ENCODE results near the gene SLCO3A1.

DNA sequence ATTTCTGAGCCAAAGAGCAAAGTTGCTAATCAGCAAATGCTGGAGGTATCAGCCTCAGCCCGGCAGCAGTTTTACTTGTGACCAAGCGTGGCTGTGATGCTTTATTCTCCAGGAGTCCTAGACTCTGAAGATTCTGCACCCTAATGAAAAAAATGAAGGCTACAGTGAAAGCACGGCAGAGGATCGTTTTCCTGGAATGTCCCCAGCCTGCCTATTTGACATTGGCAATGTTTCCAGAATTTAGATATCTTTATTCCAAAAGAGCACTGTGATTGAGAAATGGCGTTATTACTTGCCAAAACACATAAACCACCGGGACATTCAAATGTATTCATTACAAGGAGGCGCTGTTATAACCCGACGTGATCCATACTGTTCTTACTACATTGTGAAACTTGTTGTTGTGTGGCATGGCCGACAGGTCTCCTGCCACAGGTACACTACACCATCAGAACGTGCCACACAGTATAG lies 263.8 kb downstream of the SLCO3A1 start:
- TF ChIP-seq, protein P1, sequence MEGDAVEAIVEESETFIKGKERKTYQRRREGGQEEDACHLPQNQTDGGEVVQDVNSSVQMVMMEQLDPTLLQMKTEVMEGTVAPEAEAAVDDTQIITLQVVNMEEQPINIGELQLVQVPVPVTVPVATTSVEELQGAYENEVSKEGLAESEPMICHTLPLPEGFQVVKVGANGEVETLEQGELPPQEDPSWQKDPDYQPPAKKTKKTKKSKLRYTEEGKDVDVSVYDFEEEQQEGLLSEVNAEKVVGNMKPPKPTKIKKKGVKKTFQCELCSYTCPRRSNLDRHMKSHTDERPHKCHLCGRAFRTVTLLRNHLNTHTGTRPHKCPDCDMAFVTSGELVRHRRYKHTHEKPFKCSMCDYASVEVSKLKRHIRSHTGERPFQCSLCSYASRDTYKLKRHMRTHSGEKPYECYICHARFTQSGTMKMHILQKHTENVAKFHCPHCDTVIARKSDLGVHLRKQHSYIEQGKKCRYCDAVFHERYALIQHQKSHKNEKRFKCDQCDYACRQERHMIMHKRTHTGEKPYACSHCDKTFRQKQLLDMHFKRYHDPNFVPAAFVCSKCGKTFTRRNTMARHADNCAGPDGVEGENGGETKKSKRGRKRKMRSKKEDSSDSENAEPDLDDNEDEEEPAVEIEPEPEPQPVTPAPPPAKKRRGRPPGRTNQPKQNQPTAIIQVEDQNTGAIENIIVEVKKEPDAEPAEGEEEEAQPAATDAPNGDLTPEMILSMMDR (IDR thresholded peaks at IDR 0.05), result no peak
- TF ChIP-seq POLR2AphosphoS5 (IDR thresholded peaks at IDR 0.05), result no peak
- TF ChIP-seq EP300 (IDR thresholded peaks at IDR 0.05), result no peak
